ENCODE data around the gene LYPLAL1.

- no peak for TF ChIP-seq CTCF (IDR thresholded peaks at IDR 0.05; ENCODE audit: low read length)
- TF ChIP-seq EZH2 (IDR thresholded peaks at IDR 0.05; ENCODE audit: borderline replicate concordance, low read length): no peak
These were observed 16.9 kb downstream of the LYPLAL1 start for GRCh38 chr1:219190605-219191004.

Data from OCI-LY1 (cell line).